H1 (cell line): ENCODE measurements around the gene XAGE1A.

Source experiments
- EGR1 ChIP-seq: IDR thresholded peaks from 2 replicates; pipeline ENCODE4 v1.6.1; 2011; ENCODE audit warnings: low read depth, low read length, borderline replicate concordance
- RAD21 ChIP-seq, 2 experiments: IDR thresholded peaks in 1 of 2; conservative IDR thresholded peaks in 1 of 2; 2 replicates each; pipeline ENCODE4 v1.6.1; 2011; ENCODE audit warnings: low read depth in 2 of 2, low read length in 2 of 2, improper control_type of control experiment in 1 of 2, inconsistent platforms in 1 of 2, mild to moderate bottlenecking in 1 of 2, moderate library complexity in 1 of 2
- TF ChIP-seq, protein P1 (sequence below), 3 experiments: IDR thresholded peaks; 1 replicate in 2 of 3; 2 replicates in 1 of 3; pipeline versions ENCODE4 v1.5.1 to v1.6.1; 2011; ENCODE audit warnings: low read length in 3 of 3, mild to moderate bottlenecking in 3 of 3, inconsistent platforms in 2 of 3, low read depth in 1 of 3, moderate library complexity in 1 of 3; ENCODE audit not compliant: insufficient read depth in 1 of 3; ENCODE audit errors: control extremely low read depth in 1 of 3
- TF ChIP-seq, protein P2 (sequence below): IDR thresholded peaks from 2 replicates; pipeline ENCODE4 v1.6.1; 2012; ENCODE audit warnings: inconsistent platforms
- TF ChIP-seq, protein P3 (sequence below): IDR thresholded peaks from 2 replicates; pipeline ENCODE4 v1.6.1; 2011; ENCODE audit warnings: low read length, improper control_type of control experiment

DNA sequence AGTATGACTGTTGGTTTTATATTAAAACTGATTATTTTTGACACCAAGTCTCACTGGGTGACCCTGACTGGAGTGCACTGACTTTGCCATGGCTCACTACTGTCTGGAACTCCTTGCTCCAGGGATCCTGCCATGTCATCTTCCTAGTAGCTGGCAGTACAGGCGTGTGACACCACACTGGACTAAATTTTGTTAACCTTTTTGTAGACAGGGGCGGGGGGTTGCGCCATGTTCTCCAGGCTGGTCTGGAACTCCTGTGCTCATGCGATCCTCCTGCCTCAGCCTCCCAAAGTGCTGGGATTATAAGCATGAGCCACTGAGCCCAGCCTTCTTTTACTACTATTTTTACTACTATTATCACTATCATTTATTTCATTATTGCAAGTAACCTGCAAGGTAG lies 8.9 kb downstream of the XAGE1A start:
- TF ChIP-seq, protein P1, sequence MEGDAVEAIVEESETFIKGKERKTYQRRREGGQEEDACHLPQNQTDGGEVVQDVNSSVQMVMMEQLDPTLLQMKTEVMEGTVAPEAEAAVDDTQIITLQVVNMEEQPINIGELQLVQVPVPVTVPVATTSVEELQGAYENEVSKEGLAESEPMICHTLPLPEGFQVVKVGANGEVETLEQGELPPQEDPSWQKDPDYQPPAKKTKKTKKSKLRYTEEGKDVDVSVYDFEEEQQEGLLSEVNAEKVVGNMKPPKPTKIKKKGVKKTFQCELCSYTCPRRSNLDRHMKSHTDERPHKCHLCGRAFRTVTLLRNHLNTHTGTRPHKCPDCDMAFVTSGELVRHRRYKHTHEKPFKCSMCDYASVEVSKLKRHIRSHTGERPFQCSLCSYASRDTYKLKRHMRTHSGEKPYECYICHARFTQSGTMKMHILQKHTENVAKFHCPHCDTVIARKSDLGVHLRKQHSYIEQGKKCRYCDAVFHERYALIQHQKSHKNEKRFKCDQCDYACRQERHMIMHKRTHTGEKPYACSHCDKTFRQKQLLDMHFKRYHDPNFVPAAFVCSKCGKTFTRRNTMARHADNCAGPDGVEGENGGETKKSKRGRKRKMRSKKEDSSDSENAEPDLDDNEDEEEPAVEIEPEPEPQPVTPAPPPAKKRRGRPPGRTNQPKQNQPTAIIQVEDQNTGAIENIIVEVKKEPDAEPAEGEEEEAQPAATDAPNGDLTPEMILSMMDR (IDR thresholded peaks at IDR 0.05; ENCODE audit: control extremely low read depth in 1 of 3, insufficient read depth in 1 of 3, low read depth in 1 of 3, low read length in 3 of 3) = no peak
- TF ChIP-seq, protein P2, sequence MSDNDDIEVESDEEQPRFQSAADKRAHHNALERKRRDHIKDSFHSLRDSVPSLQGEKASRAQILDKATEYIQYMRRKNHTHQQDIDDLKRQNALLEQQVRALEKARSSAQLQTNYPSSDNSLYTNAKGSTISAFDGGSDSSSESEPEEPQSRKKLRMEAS = no peak
- TF ChIP-seq, protein P3, sequence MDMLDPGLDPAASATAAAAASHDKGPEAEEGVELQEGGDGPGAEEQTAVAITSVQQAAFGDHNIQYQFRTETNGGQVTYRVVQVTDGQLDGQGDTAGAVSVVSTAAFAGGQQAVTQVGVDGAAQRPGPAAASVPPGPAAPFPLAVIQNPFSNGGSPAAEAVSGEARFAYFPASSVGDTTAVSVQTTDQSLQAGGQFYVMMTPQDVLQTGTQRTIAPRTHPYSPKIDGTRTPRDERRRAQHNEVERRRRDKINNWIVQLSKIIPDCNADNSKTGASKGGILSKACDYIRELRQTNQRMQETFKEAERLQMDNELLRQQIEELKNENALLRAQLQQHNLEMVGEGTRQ = no peak
- TF ChIP-seq RAD21 (IDR thresholded peaks at IDR 0.05 in 1 of 2, conservative IDR thresholded peaks at IDR 0.05 in 1 of 2; ENCODE audit: low read depth in 2 of 2, low read length in 2 of 2) = no peak
- no peak for TF ChIP-seq EGR1
